ENCODE results near the gene MRGPRE.
"Not testable (repeated sequence)": the region's sequence is repeated elsewhere in the genome, so short reads cannot be mapped to it uniquely, and the experiment has no call there.

The MRGPRE gene, protein sequence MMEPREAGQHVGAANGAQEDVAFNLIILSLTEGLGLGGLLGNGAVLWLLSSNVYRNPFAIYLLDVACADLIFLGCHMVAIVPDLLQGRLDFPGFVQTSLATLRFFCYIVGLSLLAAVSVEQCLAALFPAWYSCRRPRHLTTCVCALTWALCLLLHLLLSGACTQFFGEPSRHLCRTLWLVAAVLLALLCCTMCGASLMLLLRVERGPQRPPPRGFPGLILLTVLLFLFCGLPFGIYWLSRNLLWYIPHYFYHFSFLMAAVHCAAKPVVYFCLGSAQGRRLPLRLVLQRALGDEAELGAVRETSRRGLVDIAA

DNA sequence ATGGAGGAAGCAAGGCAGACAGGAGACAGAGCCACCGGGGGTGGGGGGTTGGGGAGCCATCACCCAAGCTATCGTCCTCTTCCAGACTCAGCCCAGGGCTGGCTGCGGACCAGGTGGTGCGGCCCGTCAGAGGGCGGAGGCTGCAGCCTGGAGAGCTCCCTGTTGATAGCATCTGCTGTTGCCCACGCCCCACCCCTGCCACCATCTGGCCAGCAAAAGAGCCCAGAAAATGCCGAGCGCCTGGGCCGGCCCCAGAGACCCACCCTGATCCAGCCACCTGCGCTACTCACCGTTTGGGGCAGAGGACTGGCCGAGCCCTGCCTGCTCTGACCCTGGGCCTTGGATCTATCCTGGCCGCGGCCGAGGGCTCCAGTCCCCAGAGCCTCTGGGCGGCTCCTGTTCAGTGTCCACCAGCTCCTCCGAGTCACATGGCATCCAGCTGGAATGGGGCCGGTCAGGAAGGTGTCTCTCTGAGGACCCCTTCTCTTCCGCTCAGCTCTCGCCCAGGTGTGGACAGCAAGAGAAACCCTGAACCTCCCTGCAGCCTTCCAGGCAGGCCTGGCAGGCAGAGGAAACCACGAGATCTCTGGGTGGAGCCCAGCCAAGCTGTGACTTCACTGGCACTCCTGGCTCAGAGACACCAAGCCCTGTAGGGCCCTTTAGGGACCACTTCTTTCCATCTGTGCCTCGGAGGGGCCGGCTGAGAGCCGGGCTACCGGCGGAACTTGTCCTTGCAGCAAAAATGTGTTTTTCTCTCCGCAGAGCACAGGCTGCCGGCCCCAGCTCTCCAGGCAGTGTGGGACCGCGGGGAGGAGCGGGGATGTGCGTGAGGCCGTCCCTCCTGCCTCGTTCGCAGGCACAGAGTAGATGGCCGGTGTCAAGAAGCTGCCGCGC lies at the start of gene MRGPRE:
Gene MRGPRE (minus strand): TSS at position 567 of the 894 bp plus-strand sequence. CDS start 3,618 bp downstream, outside the sequence.
- Histone ChIP-seq H3K4me3 (ENCODE audit: low read length) (peak within 1 kb of the TSS; percentile 9), H3K4me1 (ENCODE audit: control insufficient read depth, insufficient read depth, low read length) (peaks cover 3% of the 10 kb centered on the region), H3K27me3 (replicated peaks; ENCODE audit: control insufficient read depth, insufficient read depth, low read length) (peaks cover 67% of the 10 kb centered on the region), H3K9ac (ENCODE audit: low read length) (no peak within 1 kb of the TSS), H3K9me3 (ENCODE audit: control insufficient read depth, low read length) (no peaks in the 10 kb centered on the region), H3K36me3 (ENCODE audit: control insufficient read depth, insufficient read depth, low read length, severe bottlenecking) (no peaks in the 10 kb centered on the region)
- DNase-seq (ENCODE audit: low read depth), result no peak

DNA sequence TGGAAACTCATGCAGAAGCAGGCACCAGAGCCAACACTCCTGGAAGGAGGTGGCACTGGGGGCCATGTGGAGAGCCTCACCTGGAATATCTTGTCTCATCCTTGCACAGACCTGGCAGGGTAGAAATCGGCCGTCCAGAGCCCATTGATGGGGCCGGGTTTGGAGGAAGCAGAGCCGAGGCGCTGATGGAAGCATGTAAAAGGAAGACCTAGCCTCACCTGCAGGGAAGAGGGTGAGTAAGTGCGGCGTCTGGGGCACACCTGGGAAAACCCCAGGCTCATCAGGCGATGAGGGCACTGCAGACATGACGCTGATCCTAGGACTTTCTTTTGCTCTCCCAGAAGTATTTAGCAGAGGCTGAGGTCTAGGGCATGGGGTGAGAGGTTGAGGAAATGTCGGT lies 48.9 kb upstream of the MRGPRE start:
- not testable (repeated sequence) for H3K36me3 ChIP-seq (ENCODE audit: control insufficient read depth, insufficient read depth, low read length, severe bottlenecking); H3K9me3 ChIP-seq (ENCODE audit: control insufficient read depth, low read length); DNase-seq (ENCODE audit: low read depth); H3K4me1 ChIP-seq (ENCODE audit: control insufficient read depth, insufficient read depth, low read length); H3K9ac ChIP-seq (ENCODE audit: low read length); H3K27me3 ChIP-seq (replicated peaks; ENCODE audit: control insufficient read depth, insufficient read depth, low read length); H3K4me3 ChIP-seq (ENCODE audit: low read length)

DNA sequence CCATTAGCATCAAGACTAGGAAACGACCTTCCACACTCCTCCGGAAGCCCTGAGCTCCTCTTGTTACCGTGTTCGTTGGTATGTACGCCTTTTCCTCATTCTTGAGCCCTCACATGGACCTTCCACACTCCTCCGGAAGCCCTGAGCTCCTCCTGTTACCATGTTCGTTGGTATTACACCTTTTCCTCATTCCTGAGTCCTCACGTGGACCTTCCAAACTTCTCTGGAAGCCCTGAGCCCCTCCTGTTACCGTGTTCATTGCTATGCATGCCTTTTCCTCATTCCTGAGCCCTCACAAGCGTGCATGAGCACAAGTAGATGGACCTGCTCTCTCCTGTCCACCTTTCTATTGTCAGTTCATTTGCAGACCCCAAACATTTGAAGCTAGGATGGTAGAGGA lies 48.4 kb upstream of the MRGPRE start:
- H3K4me3 ChIP-seq (ENCODE audit: low read length), result not testable (repeated sequence)

DNA sequence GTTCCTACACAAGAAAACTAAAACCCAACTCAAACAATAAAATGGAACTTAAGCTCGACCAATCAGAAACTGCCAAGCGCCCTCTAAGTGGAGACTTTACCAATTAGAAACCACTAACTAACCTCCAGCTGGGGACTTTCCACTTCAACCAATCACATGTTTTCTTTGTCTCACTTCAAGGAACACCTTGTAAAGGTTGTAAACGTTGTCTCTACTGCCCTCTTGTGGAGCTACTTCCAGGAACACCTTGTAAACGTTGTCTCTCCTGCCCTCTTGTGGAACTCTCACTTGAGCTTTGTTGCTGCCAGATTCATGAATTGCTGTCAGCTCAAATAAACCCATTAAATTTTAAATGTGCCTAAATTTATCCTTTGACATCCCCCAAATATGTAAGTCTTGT lies 46.7 kb upstream of the MRGPRE start:
- H3K9me3 ChIP-seq (ENCODE audit: control insufficient read depth, low read length); H3K9ac ChIP-seq (ENCODE audit: low read length); H3K27me3 ChIP-seq (replicated peaks; ENCODE audit: control insufficient read depth, insufficient read depth, low read length); H3K36me3 ChIP-seq (ENCODE audit: control insufficient read depth, insufficient read depth, low read length, severe bottlenecking); H3K4me1 ChIP-seq (ENCODE audit: control insufficient read depth, insufficient read depth, low read length); H3K4me3 ChIP-seq (ENCODE audit: low read length); DNase-seq (ENCODE audit: low read depth): not testable (repeated sequence)

More for the DNA sequence above, 48.4 kb upstream of the MRGPRE start:
- not testable (repeated sequence) for H3K9me3 ChIP-seq (ENCODE audit: control insufficient read depth, low read length); DNase-seq (ENCODE audit: low read depth); H3K36me3 ChIP-seq (ENCODE audit: control insufficient read depth, insufficient read depth, low read length, severe bottlenecking); H3K4me1 ChIP-seq (ENCODE audit: control insufficient read depth, insufficient read depth, low read length); H3K27me3 ChIP-seq (replicated peaks; ENCODE audit: control insufficient read depth, insufficient read depth, low read length); H3K9ac ChIP-seq (ENCODE audit: low read length)

DNA sequence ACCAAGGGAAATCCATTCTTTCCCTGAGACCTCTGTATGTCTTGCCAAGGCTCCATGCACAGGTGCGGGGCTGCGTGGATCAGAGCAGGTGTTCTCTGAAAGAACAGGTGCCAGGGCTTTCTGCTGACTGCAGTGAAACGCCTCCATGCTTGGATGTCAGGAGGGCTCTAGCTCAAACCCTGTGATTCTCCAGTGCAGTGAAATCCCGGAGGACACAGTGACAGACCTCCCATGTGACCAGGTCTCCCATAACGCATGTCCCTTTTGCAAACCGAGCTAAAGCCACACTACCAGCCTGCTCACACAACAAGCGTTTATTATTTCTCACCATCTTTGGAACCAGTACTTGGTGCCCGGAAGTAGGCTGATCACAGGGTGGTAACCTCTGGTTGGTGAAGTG lies 41.4 kb upstream of the MRGPRE start:
- not testable (repeated sequence) for H3K27me3 ChIP-seq (replicated peaks; ENCODE audit: control insufficient read depth, insufficient read depth, low read length); H3K4me3 ChIP-seq (ENCODE audit: low read length); H3K9ac ChIP-seq (ENCODE audit: low read length); H3K4me1 ChIP-seq (ENCODE audit: control insufficient read depth, insufficient read depth, low read length); DNase-seq (ENCODE audit: low read depth); H3K36me3 ChIP-seq (ENCODE audit: control insufficient read depth, insufficient read depth, low read length, severe bottlenecking); H3K9me3 ChIP-seq (ENCODE audit: control insufficient read depth, low read length)

DNA sequence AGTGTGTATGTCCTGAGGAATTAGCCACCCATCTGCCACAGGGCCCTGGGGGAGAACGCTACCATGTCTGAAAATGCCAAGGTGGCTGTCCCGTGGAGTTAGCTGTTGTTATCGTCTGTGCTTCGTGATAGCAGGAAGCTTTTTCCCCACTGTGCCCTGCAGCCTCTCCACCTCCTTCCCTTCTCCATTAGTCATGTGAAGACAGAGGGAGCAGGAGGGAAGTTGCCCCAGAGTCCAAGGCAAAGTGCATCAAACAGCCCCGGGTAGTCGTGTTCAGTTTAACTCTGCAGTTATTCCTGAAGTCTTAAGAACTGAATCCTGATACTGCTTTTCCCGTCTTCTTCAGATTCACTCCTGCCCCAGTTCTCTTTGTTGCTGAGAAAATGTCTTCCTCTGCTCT lies 30.3 kb upstream of the MRGPRE start:
- not testable (repeated sequence) for DNase-seq (ENCODE audit: low read depth); H3K9me3 ChIP-seq (ENCODE audit: control insufficient read depth, low read length); H3K4me3 ChIP-seq (ENCODE audit: low read length)

DNA sequence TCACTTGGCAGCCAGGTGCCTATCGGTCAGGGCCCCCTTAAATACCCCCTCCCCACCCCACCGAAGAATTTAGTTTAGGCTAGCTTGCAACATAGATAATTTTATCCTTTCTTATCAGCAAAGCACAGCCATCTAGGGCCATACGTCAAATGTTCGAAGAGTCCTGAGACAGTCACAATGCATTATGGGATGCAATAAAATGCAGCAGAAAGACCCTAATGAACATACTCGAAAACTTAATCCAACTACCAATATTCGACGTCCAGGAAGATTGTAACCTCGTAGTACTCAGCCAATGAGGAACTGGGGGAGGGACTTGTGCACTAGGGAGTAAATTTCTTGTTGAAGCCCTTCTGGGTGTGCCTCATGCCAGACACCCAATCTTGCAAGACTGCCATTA lies 29.6 kb upstream of the MRGPRE start:
- not testable (repeated sequence) for DNase-seq (ENCODE audit: low read depth); H3K9ac ChIP-seq (ENCODE audit: low read length); H3K4me3 ChIP-seq (ENCODE audit: low read length); H3K9me3 ChIP-seq (ENCODE audit: control insufficient read depth, low read length); H3K4me1 ChIP-seq (ENCODE audit: control insufficient read depth, insufficient read depth, low read length); H3K36me3 ChIP-seq (ENCODE audit: control insufficient read depth, insufficient read depth, low read length, severe bottlenecking); H3K27me3 ChIP-seq (replicated peaks; ENCODE audit: control insufficient read depth, insufficient read depth, low read length)

More for the DNA sequence above, 30.3 kb upstream of the MRGPRE start:
- not testable (repeated sequence) for H3K27me3 ChIP-seq (replicated peaks; ENCODE audit: control insufficient read depth, insufficient read depth, low read length); H3K36me3 ChIP-seq (ENCODE audit: control insufficient read depth, insufficient read depth, low read length, severe bottlenecking); H3K4me1 ChIP-seq (ENCODE audit: control insufficient read depth, insufficient read depth, low read length); H3K9ac ChIP-seq (ENCODE audit: low read length)

DNA sequence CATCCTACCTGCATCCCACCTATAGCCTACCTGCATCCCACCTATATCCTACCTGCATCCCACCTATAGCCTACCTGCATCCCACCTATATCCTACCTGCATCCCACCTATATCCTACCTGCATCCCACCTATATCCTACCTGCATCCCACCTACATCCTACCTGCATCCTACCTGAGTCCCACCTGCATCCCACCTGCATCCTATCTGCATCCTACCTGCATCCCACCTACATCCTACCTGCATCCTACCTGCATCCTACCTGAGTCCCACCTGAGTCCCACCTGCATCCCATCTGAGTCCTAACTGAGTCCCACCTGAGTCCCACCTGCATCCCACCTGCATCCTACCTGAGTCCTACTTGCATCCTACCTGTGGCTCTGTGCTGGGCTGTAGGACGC lies 25.3 kb upstream of the MRGPRE start:
- H3K9me3 ChIP-seq (ENCODE audit: control insufficient read depth, low read length); H3K27me3 ChIP-seq (replicated peaks; ENCODE audit: control insufficient read depth, insufficient read depth, low read length); DNase-seq (ENCODE audit: low read depth); H3K4me3 ChIP-seq (ENCODE audit: low read length); H3K4me1 ChIP-seq (ENCODE audit: control insufficient read depth, insufficient read depth, low read length); H3K9ac ChIP-seq (ENCODE audit: low read length); H3K36me3 ChIP-seq (ENCODE audit: control insufficient read depth, insufficient read depth, low read length, severe bottlenecking): not testable (repeated sequence)

DNA sequence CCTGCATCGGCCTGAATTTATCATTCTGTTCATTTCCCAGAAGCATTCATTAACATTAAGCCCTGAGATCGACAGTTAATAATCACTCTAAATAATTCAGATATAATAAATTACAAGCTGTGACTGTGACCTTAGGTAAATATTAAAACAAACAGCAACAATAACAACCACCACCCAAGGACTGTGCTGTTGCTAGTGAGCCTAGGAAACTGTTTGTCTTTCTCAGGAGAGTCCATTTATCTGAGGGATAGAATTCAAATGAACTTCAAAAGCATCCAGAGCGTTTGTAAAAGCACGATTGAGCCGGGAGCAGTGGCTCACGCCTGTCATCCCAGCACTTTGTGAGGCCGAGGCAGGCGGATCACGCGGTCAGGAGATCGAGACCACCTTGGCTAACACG lies 23.0 kb upstream of the MRGPRE start:
- DNase-seq (ENCODE audit: low read depth); H3K36me3 ChIP-seq (ENCODE audit: control insufficient read depth, insufficient read depth, low read length, severe bottlenecking): not testable (repeated sequence)

DNA sequence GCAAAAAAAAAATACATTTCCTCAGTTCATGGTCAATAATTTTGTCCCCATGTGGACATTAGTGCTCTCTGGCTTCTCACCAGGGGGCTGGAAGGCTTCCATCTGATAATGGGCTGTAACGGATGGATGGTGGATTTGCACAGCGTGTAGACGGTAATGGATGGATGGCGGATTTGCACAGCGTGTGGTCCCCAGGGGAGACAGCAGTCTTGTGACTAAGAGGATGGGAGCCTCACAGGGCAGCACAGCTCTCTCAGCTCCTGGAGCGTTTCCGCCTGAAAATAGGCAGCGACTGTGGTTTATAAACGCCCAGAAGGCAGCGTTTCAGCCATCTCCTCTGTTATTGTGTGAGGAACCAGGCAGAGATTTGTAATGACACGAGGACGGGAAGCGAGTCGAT lies 22.6 kb upstream of the MRGPRE start:
- not testable (repeated sequence) for DNase-seq (ENCODE audit: low read depth); H3K9me3 ChIP-seq (ENCODE audit: control insufficient read depth, low read length); H3K9ac ChIP-seq (ENCODE audit: low read length); H3K27me3 ChIP-seq (replicated peaks; ENCODE audit: control insufficient read depth, insufficient read depth, low read length); H3K4me3 ChIP-seq (ENCODE audit: low read length); H3K36me3 ChIP-seq (ENCODE audit: control insufficient read depth, insufficient read depth, low read length, severe bottlenecking); H3K4me1 ChIP-seq (ENCODE audit: control insufficient read depth, insufficient read depth, low read length)

More for the DNA sequence above, 23.0 kb upstream of the MRGPRE start:
- not testable (repeated sequence) for H3K27me3 ChIP-seq (replicated peaks; ENCODE audit: control insufficient read depth, insufficient read depth, low read length); H3K4me3 ChIP-seq (ENCODE audit: low read length); H3K9me3 ChIP-seq (ENCODE audit: control insufficient read depth, low read length); H3K4me1 ChIP-seq (ENCODE audit: control insufficient read depth, insufficient read depth, low read length); H3K9ac ChIP-seq (ENCODE audit: low read length)

DNA sequence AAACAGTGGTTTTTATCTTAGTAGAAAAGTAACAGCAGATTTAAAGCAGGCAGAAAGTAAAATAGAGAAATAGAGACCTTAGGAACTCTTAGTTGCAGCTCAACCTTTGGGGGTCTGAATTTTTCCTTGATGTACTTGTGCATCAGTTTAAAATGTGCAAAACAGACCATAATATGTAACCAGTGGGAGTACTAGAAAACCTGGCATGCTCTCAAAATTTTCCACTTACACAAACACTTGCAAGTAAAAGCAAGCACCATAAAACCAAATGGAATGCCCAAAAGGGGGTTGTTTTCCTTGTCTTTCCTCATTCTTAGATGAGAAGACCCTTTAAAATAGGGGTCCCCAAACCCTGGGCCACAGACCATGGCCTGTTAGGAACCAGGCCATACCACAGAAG lies 12.9 kb upstream of the MRGPRE start:
- peaks cover 17% of the 10 kb centered on the region for H3K27me3 ChIP-seq (replicated peaks; ENCODE audit: control insufficient read depth, insufficient read depth, low read length)
- no peak for DNase-seq (ENCODE audit: low read depth)
- H3K9me3 ChIP-seq (ENCODE audit: control insufficient read depth, low read length), result no peaks in the 10 kb centered on the region
- no peak overlapping the region for H3K4me3 ChIP-seq (ENCODE audit: low read length)
- H3K9ac ChIP-seq (ENCODE audit: low read length), result no peak overlapping the region
- no peaks in the 10 kb centered on the region for H3K36me3 ChIP-seq (ENCODE audit: control insufficient read depth, insufficient read depth, low read length, severe bottlenecking)
- H3K4me1 ChIP-seq (ENCODE audit: control insufficient read depth, insufficient read depth, low read length), result no peaks in the 10 kb centered on the region
